Fibroblast of lung (primary cell): ENCODE data around the gene IL1A.

Experiments
- EZH2 ChIP-seq: IDR thresholded peaks from 2 replicates; pipeline ENCODE4 v1.5.1; 2012; ENCODE audit warnings: low read length, control low read depth, mild to moderate bottlenecking; ENCODE audit errors: missing control alignments
- TF ChIP-seq, protein P1 (sequence below), 2 donors: IDR thresholded peaks in 1 of 2; conservative IDR thresholded peaks in 1 of 2; 1 replicate in 1 of 2; 2 replicates in 1 of 2; pipeline ENCODE4 v1.5.1; 2011 to 2012; ENCODE audit warnings: low read length in 2 of 2, control low read depth in 1 of 2, inconsistent platforms in 1 of 2, low read depth in 1 of 2, mild to moderate bottlenecking in 1 of 2

DNA sequence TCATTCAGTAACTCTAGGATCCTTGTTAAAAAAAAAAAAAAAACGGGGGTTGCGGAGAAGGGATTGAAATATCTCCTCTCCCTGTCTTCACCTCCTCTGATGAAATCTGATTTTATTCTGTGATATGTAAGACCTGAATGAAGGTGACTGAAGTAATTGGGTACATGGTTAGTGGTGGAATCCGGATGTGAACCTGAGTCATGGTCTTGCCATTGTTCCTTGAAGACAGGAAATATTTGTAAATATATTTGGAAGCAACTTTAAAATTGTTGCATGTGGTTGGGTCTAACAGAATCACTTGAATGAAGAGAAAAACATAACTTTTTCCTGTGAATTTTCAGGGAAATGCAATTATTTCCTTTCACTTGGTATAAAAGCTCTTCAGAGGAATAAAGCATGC lies 3.0 kb upstream of the IL1A start:
- TF ChIP-seq, protein P1, sequence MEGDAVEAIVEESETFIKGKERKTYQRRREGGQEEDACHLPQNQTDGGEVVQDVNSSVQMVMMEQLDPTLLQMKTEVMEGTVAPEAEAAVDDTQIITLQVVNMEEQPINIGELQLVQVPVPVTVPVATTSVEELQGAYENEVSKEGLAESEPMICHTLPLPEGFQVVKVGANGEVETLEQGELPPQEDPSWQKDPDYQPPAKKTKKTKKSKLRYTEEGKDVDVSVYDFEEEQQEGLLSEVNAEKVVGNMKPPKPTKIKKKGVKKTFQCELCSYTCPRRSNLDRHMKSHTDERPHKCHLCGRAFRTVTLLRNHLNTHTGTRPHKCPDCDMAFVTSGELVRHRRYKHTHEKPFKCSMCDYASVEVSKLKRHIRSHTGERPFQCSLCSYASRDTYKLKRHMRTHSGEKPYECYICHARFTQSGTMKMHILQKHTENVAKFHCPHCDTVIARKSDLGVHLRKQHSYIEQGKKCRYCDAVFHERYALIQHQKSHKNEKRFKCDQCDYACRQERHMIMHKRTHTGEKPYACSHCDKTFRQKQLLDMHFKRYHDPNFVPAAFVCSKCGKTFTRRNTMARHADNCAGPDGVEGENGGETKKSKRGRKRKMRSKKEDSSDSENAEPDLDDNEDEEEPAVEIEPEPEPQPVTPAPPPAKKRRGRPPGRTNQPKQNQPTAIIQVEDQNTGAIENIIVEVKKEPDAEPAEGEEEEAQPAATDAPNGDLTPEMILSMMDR (conservative IDR thresholded peaks at IDR 0.05 in 1 of 2, IDR thresholded peaks at IDR 0.05 in 1 of 2; ENCODE audit: low read depth in 1 of 2, low read length in 2 of 2): no peak
- no peak for TF ChIP-seq EZH2
